HFF-Myc (cell line): Measurements from ENCODE around the gene LRCH1.

Source experiments
- DNase-seq: peaks from one replicate; pipeline ENCODE4 v3.0.0-alpha.2; 2011; ENCODE audit warnings: low read depth; ENCODE audit errors: extremely low read depth
- H3K4me3 ChIP-seq: replicated peaks from 2 replicates; pipeline ENCODE4 v1.5.1; 2011; ENCODE audit warnings: low read depth, mild to moderate bottlenecking, control low read depth, low read length
- CTCF ChIP-seq: IDR thresholded peaks from 2 replicates; pipeline ENCODE4 v1.5.1; 2012; ENCODE audit warnings: mild to moderate bottlenecking, low read depth, low read length, control low read depth; ENCODE audit errors: missing control alignments

Gene LRCH1

GRCh38 chr13:46659413-46660065 is 106.6 kb downstream of the LRCH1 start:
- no peak for DNase-seq
- H3K4me3 ChIP-seq, result no peak overlapping the region
- TF ChIP-seq CTCF, result no peak

- no peak for DNase-seq
These were observed 107.4 kb downstream of the LRCH1 start for GRCh38 chr13:46660416-46660815.

GRCh38 chr13:46660857-46661256 is 107.9 kb downstream of the LRCH1 start:
- DNase-seq, result no peak
- TF ChIP-seq CTCF, result no peak
- no peak overlapping the region for H3K4me3 ChIP-seq

More at GRCh38 chr13:46660416-46660815, 107.4 kb downstream of the LRCH1 start:
- no peak overlapping the region for H3K4me3 ChIP-seq
- TF ChIP-seq CTCF, result no peak

- no peak overlapping the region for H3K4me3 ChIP-seq
- no peak for TF ChIP-seq CTCF
- no peak for DNase-seq
These were observed 109.7 kb downstream of the LRCH1 start for GRCh38 chr13:46662690-46663089.

GRCh38 chr13:46663206-46664037 is 110.5 kb downstream of the LRCH1 start:
- H3K4me3 ChIP-seq, result no peak overlapping the region
- no peak for DNase-seq
- no peak for TF ChIP-seq CTCF

- no peak overlapping the region for H3K4me3 ChIP-seq
- DNase-seq, result no peak
- no peak for TF ChIP-seq CTCF
These were observed 111.2 kb downstream of the LRCH1 start for GRCh38 chr13:46664195-46664594.

GRCh38 chr13:46665248-46665632 is 112.3 kb downstream of the LRCH1 start:
- no peak overlapping the region for H3K4me3 ChIP-seq
- no peak for DNase-seq
- no peak for TF ChIP-seq CTCF
